HL-60 (cell line): ENCODE measurements around the gene H1-8.

Source experiments
- DNase-seq, 2 experiments: peaks; one replicate each; pipeline ENCODE4 v3.0.0-alpha.2; 2010 to 2020; ENCODE audit warnings: low read depth in 1 of 2, low spot score in 1 of 2
- H3K27ac ChIP-seq: fragments of 250-450 bp; sonication (Bioruptor Pico); replicated peaks from 2 replicates; pipeline ENCODE4 v1.5.1; 2020; ENCODE audit warnings: mild to moderate bottlenecking, moderate library complexity
- H3K27me3 ChIP-seq: fragments of 250-450 bp; sonication (Bioruptor Pico); 2 replicates; pipeline ENCODE4 v1.5.1; 2021; ENCODE audit warnings: mild to moderate bottlenecking, moderate library complexity; ENCODE audit not compliant: insufficient read depth, poor library complexity, severe bottlenecking
- H3K4me3 ChIP-seq: replicated peaks from 2 replicates; pipeline ENCODE4 v1.5.1; 2011; ENCODE audit warnings: mild to moderate bottlenecking, control low read depth, low read length; ENCODE audit not compliant: insufficient read depth
- GABPA ChIP-seq: IDR thresholded peaks from 2 replicates; pipeline ENCODE4 v1.6.1; 2012; ENCODE audit warnings: low read depth
- POLR2AphosphoS5 ChIP-seq: IDR thresholded peaks from 2 replicates; pipeline ENCODE4 v1.6.1; 2012; ENCODE audit warnings: low read depth
- SPI1 ChIP-seq: IDR thresholded peaks from 2 replicates; pipeline ENCODE4 v1.6.1; 2012; ENCODE audit warnings: low read depth, mild to moderate bottlenecking, borderline replicate concordance
- TF ChIP-seq, protein P1 (sequence below): IDR thresholded peaks from one replicate; pipeline ENCODE4 v1.5.1; 2011; ENCODE audit warnings: low read length, control low read depth, inconsistent platforms; ENCODE audit not compliant: insufficient read depth
- TF ChIP-seq, protein P2 (sequence below): IDR thresholded peaks from 2 replicates; pipeline ENCODE4 v1.6.1; 2012; ENCODE audit warnings: low read depth; ENCODE audit not compliant: insufficient replicate concordance

H1-8 gene

DNA sequence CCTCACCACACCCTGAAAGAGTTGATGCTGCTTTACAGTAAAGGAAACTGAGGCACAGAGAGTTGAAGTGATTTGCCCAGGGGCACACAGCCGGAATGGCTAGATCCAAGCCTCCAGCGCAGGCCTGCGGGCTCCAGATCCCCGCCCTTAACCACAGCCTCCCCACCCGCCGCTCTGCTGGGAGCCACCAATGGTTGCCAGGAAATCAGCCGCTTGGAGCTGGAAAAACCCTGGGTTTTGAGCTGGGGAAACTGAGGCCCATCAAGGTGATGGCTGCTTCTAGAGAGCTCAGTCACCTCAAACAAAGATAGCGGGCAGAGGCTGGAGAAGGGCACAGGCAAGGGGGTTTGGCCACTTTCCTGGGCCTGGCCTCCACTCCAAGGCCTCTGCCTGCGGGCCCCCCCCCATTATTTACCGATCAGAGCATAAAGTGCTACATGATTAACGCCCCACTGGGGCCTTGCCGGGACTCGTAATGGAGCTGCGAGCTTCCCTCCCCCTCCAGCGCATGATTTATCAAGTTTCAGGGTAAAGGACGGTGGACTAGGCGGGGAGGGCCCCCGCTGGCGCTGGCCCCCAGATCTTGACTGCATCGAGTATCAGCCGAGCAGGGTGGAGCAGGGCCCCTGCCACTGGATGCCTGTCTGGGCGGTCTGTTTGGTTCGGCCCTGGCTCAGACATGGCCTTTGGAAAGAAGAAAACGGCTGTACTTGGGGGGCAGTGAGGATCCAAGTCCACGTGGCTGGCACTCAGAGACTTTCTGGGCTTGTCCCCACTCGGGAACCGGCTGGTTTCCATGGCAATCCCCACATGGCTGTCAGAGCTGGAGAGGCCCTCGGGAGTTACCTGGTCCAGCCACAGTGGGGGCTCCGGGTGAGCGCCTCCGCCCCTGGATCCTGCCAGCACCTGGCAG lies 54.4 kb downstream of the H1-8 start:
- TF ChIP-seq POLR2AphosphoS5 (no peak), SPI1 (no peak), GABPA (no peak)
- TF ChIP-seq, protein P1, sequence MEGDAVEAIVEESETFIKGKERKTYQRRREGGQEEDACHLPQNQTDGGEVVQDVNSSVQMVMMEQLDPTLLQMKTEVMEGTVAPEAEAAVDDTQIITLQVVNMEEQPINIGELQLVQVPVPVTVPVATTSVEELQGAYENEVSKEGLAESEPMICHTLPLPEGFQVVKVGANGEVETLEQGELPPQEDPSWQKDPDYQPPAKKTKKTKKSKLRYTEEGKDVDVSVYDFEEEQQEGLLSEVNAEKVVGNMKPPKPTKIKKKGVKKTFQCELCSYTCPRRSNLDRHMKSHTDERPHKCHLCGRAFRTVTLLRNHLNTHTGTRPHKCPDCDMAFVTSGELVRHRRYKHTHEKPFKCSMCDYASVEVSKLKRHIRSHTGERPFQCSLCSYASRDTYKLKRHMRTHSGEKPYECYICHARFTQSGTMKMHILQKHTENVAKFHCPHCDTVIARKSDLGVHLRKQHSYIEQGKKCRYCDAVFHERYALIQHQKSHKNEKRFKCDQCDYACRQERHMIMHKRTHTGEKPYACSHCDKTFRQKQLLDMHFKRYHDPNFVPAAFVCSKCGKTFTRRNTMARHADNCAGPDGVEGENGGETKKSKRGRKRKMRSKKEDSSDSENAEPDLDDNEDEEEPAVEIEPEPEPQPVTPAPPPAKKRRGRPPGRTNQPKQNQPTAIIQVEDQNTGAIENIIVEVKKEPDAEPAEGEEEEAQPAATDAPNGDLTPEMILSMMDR = no peak
- TF ChIP-seq, protein P2, sequence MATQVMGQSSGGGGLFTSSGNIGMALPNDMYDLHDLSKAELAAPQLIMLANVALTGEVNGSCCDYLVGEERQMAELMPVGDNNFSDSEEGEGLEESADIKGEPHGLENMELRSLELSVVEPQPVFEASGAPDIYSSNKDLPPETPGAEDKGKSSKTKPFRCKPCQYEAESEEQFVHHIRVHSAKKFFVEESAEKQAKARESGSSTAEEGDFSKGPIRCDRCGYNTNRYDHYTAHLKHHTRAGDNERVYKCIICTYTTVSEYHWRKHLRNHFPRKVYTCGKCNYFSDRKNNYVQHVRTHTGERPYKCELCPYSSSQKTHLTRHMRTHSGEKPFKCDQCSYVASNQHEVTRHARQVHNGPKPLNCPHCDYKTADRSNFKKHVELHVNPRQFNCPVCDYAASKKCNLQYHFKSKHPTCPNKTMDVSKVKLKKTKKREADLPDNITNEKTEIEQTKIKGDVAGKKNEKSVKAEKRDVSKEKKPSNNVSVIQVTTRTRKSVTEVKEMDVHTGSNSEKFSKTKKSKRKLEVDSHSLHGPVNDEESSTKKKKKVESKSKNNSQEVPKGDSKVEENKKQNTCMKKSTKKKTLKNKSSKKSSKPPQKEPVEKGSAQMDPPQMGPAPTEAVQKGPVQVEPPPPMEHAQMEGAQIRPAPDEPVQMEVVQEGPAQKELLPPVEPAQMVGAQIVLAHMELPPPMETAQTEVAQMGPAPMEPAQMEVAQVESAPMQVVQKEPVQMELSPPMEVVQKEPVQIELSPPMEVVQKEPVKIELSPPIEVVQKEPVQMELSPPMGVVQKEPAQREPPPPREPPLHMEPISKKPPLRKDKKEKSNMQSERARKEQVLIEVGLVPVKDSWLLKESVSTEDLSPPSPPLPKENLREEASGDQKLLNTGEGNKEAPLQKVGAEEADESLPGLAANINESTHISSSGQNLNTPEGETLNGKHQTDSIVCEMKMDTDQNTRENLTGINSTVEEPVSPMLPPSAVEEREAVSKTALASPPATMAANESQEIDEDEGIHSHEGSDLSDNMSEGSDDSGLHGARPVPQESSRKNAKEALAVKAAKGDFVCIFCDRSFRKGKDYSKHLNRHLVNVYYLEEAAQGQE = no peak
- H3K27me3 ChIP-seq = no peaks in the 10 kb centered on the region
- no peak overlapping the region for H3K4me3 ChIP-seq
- peak overlapping the region; percentile 9 for H3K27ac ChIP-seq
- DNase-seq = peak in 1 of 2 experiments; percentile 15

DNA sequence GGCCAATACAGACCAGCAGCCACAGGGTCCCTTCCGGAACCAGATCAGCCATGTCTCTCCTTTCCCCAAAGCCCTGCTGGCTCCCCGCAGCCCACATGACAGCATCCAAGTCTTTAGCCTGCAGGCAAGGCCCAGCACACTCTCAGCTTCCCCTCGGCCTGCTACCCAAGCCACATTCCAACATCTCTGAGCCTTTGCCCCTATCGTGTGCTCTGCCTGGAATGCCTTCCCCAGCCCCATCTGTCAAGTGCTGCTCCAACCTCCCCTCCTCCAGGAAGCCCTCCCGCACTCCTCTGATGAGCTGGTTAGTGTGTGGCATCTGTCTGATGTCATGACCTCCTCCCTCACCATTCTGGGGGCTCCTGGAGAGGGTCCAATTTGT lies 55.0 kb downstream of the H1-8 start:
- no peak for TF ChIP-seq SPI1
- TF ChIP-seq POLR2AphosphoS5 = no peak
- TF ChIP-seq, protein P1 = no peak
- no peak for TF ChIP-seq GABPA
- TF ChIP-seq, protein P2 = no peak
- H3K27ac ChIP-seq = no peak overlapping the region
- no peak for DNase-seq

DNA sequence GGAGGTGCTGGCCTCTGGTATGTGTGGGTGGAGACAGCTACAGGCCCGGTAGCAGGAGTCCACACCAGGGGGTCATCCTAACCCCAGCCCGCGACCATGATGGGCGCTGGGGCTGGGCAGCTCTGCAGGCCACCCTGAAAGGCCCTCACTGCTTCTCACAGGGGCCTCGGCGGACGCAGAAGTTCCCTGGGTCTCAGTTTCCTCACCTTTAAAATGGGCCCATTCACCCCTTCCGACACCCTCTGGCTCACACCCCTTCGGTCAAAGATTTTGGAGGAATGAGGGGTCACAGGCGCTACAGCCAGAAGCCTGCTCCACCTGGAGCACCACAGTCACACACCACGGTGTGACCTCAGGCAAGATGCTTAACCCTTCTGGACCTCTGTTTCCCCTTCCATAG lies 55.5 kb downstream of the H1-8 start:
- no peak overlapping the region for H3K4me3 ChIP-seq
- no peak overlapping the region; the same call in 1 of the 2 replicates for H3K27ac ChIP-seq
- TF ChIP-seq GABPA = no peak
- TF ChIP-seq, protein P2 = no peak
- TF ChIP-seq POLR2AphosphoS5 = no peak
- TF ChIP-seq SPI1 = no peak
- TF ChIP-seq, protein P1 = no peak
- no peak for DNase-seq
- H3K27me3 ChIP-seq = no peaks in the 10 kb centered on the region

More for the DNA sequence above, 55.0 kb downstream of the H1-8 start:
- no peak overlapping the region for H3K4me3 ChIP-seq
- no peaks in the 10 kb centered on the region for H3K27me3 ChIP-seq
